Measurements from ENCODE around the gene SLC39A11.
"Not testable (repeated sequence)": the region's sequence is repeated elsewhere in the genome, so short reads cannot be mapped to it uniquely, and the experiment has no call there.

SLC39A11 gene

GRCh38 chr17:72943826-72944689 lies 148.4 kb downstream of the SLC39A11 start:
- no peak for DNase-seq

DNA sequence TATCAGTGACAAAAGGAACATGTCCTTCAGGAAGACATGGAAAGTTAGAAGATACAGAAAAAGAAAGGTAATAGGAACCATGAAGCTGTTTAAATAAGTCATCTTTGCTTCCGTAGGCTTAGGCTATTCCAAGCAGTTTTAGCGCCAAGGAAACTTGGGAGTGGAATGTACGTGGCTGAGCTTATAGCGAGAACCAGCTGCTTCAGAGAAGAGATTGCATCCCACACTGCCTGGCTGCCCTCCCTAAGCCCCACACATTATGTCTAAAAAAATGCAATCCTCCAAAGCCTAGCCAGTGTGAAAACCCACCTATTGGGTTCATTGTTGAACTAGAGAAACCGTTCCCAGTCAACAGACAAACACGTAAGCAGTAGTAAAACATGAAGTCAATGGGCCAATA lies 149.9 kb downstream of the SLC39A11 start:
- no peak for DNase-seq

GRCh38 chr17:72940496-72940895 lies 152.0 kb downstream of the SLC39A11 start:
- no peak for DNase-seq

DNA sequence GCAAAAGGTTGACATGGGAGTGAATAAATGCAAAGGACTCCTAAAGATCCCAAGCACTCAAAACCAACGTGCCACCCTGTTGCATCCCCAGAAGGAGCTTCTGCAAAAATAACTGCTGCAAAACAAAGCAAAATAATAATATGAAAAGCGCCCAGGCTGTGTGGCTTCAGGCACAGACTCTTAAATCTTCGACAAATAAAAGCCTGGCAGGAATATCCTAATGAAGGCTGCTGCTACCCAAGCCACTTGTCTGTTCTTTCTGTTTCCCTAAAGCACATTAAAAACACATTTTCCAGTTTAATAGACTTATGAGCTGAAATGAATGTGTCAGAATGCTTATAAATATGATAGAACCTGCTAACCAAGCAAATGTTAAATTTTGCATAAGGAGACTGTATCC lies 154.0 kb downstream of the SLC39A11 start:
- DNase-seq: no peak

- no peak for DNase-seq
These were observed 154.8 kb downstream of the SLC39A11 start for GRCh38 chr17:72937707-72938106.

DNA sequence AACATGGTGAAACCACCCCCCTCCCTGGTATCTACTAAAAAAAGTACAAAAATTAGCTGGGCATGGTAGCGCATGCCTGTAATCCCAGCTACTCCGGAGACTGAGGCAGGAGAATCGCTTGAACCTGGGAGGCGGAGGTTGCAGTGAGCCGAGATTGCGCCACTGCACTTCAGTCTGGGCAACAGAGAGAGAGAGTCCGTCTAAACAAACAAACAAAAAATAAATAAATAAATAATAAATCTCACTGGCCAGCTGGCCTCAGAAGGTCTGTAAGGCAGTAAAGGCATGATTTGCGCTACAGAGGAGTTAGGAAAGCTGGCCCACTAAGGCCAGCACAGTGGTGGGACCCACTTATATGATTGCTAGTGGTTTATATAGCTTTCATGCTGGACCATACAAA lies 155.2 kb downstream of the SLC39A11 start:
- DNase-seq: not testable (repeated sequence)

DNA sequence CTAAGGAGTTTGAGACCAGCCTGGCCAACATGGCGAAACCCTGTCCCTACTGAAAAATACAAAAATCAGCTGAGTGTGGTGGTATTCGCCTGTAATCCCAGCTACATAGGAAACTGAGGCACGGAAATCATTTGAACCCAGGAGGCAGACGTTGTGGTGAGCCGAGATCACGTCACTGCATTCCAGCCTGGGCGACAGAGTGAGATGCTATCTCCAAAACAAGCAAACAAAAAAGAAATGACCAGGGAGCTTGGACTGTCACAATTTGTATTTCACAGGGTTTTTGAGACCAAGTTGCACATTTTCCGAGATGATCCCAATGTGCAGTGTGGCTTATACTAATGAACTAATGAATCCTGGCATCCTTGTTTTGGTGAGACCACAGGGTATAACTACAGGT lies 156.5 kb downstream of the SLC39A11 start:
- DNase-seq: no peak

DNA sequence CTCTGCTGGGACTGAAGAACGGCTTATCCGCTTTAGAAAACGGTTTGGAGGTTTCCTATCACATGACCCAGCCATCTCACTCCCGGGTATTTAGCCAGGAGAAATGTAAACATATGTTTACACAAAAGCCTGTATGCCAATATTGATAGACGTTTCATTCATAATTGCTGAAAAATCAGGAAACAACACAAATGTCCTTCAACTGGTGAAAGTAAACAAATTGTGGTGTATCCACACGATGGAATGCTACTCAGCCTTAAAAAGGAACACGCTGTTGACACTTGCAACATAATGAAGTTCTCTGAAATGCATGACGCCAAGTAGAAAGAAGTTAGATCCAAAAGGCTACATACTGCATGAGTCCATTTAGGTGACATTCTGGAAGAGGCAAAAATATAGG lies 157.6 kb downstream of the SLC39A11 start:
- DNase-seq: no peak

DNA sequence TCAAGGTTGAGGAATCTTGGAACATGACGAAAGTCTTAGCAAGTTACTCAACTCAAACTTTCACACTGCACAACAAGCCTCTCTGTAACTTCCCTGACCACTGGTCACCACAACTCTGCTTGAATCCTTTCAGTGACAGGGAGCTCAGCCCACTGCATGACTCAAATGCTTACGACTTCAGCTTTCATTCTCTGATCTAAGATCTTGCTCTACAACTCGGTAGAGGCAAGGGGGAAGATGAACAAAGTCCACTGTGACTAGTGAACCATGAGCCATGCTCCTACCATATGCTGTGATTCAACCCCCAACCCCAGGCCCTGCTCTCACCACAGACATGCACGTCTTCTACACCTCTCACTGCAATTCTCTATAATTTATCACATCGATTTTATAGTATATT lies 160.9 kb downstream of the SLC39A11 start:
- DNase-seq: no peak

DNA sequence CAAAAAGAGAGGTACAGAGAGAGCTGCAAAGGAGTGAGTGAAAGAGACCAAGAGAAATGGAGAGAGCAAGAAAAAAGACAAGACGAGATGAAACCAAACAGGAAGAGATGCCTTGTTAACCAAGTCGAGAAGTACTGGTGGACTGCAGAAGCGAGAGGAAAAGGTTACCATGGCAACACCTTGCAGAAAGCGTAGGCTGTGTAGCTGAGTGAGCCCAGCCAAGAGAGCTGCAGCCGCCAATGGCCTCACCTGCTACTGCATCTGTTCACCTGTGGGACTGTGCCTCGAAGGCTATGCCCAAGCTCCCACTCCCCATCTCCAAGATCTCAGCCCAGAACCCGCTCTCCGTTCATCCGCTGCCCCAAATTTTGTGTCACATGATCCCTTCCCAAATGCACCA lies 161.3 kb downstream of the SLC39A11 start:
- peak; percentile 6 for DNase-seq

GRCh38 chr17:72930031-72930430 lies 162.5 kb downstream of the SLC39A11 start:
- no peak for DNase-seq

- no peak for DNase-seq
These were observed 163.9 kb downstream of the SLC39A11 start for GRCh38 chr17:72928454-72929136.

GRCh38 chr17:72927760-72928159 lies 164.7 kb downstream of the SLC39A11 start:
- DNase-seq: no peak

- no peak for DNase-seq
These were observed 165.3 kb downstream of the SLC39A11 start for GRCh38 chr17:72927146-72927545.

DNA sequence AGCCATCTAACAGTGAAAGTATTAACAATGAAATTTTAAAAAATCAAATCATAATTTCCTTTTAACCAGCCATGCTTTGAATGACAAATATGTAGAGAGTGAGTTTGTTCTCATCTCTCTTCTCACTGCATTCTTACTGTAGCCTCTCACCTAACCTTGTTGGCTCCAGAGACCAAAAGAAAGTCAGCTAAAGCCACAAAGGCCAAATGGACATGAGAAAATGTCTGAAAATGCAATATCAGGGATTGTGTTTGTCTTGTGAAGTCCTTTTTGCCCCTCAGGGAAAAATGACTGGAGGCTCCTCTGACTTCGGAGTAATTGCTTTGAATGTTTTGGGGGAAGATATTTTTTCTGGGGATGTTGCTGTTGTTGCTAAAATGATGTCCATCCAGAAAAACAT lies 166.3 kb downstream of the SLC39A11 start:
- no peak for DNase-seq

GRCh38 chr17:72924196-72924595 lies 168.3 kb downstream of the SLC39A11 start:
- no peak for DNase-seq

GRCh38 chr17:72922219-72922618 lies 170.3 kb downstream of the SLC39A11 start:
- DNase-seq: no peak

DNA sequence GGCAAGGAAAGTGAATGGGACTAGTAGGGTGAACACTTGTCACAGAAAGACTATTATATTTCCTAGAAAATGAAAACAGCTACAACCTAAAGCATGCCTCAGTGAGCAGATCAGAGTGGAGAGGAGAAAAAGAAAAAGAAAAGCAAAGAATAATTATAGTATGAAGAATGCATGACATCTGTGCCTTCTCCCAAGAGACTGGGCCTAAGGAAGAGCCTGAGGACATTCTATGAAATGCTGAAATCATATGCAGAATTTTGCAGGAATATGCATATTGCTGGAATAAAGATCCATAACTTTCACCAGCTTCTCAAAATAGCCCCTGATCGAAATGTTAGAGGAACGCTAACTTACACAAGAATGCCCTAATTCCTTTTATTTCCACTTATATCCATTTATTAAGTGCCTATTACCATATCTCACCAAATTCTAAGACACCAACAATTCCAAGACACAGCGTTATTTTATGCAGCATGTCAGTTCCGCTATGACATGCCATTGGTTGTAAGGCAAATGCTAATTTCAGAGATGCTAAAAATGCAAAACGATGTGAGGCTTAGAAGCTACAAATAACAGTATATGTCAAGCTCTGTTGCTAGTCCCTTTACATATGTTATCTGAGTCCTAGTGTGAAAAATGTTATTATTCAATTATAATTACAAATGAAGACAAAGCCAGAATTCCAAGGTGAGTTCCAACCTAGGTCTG lies 171.0 kb downstream of the SLC39A11 start:
- no peak for DNase-seq

GRCh38 chr17:72920513-72920912 lies 172.0 kb downstream of the SLC39A11 start:
- no peak for DNase-seq

DNA sequence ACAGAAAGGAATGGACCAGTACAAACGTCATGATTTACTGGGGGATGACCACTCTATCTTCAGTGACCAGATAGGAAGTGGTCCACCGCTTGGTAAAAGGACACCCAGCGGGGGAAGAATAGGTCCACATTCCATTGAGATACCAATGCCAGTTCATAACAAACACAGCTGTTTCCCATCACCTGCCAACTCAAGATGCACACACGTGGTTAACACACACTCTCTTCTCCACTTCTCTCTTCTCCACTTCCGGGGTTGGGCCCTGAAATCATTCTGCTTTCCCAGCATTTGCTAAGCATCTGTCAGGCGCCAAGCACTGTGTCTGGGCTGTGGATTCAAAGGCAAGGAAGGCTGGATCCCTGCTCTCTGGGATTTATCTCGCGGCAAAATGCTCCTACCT lies 175.5 kb downstream of the SLC39A11 start:
- DNase-seq: no peak

DNA sequence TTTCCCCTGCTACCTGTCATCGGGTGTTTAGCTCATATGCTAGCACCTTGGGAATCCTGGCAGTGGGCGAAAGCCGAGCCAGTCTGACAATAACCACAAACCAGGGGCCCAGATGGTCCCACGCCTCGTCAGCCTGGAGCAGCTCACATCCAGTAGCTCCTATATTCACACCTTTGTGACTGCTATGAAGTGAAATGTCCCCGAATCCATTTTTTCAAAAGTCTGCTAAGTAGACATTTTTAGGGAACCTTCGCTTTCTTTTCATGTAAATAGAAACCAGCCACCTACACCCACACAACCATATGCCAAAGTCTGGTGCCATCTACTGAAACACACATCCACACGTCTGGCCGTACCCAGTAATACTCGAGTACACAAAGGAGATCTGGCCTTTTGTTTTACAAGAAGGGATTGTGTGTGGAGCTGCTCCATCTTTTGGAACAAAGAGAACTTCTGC lies 176.8 kb downstream of the SLC39A11 start:
- no peak for DNase-seq

- DNase-seq: no peak
These were observed 179.3 kb downstream of the SLC39A11 start for GRCh38 chr17:72913142-72913682.

DNA sequence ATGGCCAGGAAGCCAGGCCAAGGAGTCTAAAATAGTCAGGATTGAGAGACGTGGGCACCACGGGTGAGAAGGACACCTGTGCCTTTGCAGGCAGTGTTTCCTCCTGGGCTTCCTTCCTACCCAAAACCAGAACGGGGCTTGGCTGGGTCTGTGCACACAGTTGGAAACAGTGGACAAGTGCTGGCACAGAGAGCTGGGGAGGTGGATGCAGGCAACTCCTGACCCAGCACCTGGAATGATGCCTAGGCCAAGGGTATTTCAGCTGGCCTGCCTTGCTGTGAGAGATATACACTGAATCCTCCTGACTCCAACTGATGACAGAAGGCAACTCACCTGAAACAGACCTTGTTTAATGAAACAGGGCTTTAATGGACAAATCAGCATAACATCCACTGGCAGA lies 186.2 kb downstream of the SLC39A11 start:
- no peak for DNase-seq
